ENCODE results near the gene LAG3.
A peak's percentile ranks its signal among the peaks of the same experiment; 100 is the strongest.

The LAG3 gene

GRCh38 chr12:6772726-6773589, 638 bp downstream of the LAG3 start:
- DNase-seq: no peak

- DNase-seq: no peak
Observed at GRCh38 chr12:6773590-6774351, 1.5 kb downstream of the LAG3 start.

- DNase-seq: no peak
Observed at GRCh38 chr12:6774499-6775062, 2.3 kb downstream of the LAG3 start.

- no peak for DNase-seq
Observed at GRCh38 chr12:6775185-6776174, 3.2 kb downstream of the LAG3 start.

GRCh38 chr12:6777386-6777785, 5.1 kb downstream of the LAG3 start:
- DNase-seq: no peak

GRCh38 chr12:6778217-6778573, 5.9 kb downstream of the LAG3 start:
- no peak for DNase-seq

GRCh38 chr12:6778574-6779550, 6.5 kb downstream of the LAG3 start:
- DNase-seq: peak; percentile 100

- no peak for DNase-seq
Observed at GRCh38 chr12:6779708-6780432, 7.5 kb downstream of the LAG3 start.

GRCh38 chr12:6780573-6780972, 8.3 kb downstream of the LAG3 start:
- no peak for DNase-seq

GRCh38 chr12:6782119-6782518, 9.8 kb downstream of the LAG3 start:
- no peak for DNase-seq

- no peak for DNase-seq
Observed at GRCh38 chr12:6782850-6783566, 10.7 kb downstream of the LAG3 start.

- DNase-seq: no peak
Observed at GRCh38 chr12:6783828-6784227, 11.5 kb downstream of the LAG3 start.

GRCh38 chr12:6784296-6784695, 12.0 kb downstream of the LAG3 start:
- DNase-seq: no peak

- DNase-seq: no peak
Observed at GRCh38 chr12:6784761-6785160, 12.4 kb downstream of the LAG3 start.

- DNase-seq: no peak
Observed at GRCh38 chr12:6786416-6787094, 14.2 kb downstream of the LAG3 start.

GRCh38 chr12:6787309-6787708, 15.0 kb downstream of the LAG3 start:
- no peak for DNase-seq

GRCh38 chr12:6788972-6789924, 16.9 kb downstream of the LAG3 start, which contains the start of gene CD4:
CD4 (plus strand) TSS chr12:6789528; CDS start chr12:6800139, 10,611 bp downstream.
- DNase-seq: no peak

All from NCI-H2171 treated with DMSO at 0.1 percent for 48 hours (cell line).